SIG-M5 (cell line): Measurements from ENCODE around the gene NUP107.

Experiments used
- DNase-seq: peaks from one replicate; lab custom pipeline; 2025; lab: John Stamatoyannopoulos, UW

Gene NUP107

GRCh38 chr12:68743356-68743755 is 56.6 kb downstream of the NUP107 start:
- DNase-seq, result no peak

- DNase-seq, result no peak
Measured at GRCh38 chr12:68745376-68745903, 58.7 kb downstream of the NUP107 start.

- DNase-seq, result peak; percentile 37
Measured at GRCh38 chr12:68745904-68746571, 59.3 kb downstream of the NUP107 start, which contains the start of gene SLC35E3. Gene SLC35E3 (plus strand): TSS chr12:68746176. CDS start chr12:68746378, 202 bp downstream.

- no peak for DNase-seq
Measured at GRCh38 chr12:68746572-68747180, 59.9 kb downstream of the NUP107 start.

DNA sequence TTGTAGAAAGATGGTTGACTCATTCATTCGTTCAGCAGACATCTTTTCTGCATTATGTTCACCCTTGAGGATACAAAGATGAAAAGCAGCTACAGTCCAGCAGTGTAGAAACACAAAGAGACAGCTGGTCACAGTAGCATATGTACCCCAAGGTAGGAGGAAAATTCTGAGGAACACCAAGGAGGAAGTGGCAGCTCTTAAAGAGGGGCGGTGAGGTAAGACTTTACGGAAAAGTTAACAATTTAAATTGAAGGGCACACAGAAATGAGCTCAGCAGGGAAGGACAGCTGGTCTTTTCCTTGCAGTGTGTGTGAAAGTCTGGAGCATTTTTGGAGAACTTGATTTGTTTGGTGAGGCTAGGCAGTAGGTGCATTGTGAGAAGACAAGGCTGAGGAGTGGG is 62.7 kb downstream of the NUP107 start:
- DNase-seq, result no peak

DNA sequence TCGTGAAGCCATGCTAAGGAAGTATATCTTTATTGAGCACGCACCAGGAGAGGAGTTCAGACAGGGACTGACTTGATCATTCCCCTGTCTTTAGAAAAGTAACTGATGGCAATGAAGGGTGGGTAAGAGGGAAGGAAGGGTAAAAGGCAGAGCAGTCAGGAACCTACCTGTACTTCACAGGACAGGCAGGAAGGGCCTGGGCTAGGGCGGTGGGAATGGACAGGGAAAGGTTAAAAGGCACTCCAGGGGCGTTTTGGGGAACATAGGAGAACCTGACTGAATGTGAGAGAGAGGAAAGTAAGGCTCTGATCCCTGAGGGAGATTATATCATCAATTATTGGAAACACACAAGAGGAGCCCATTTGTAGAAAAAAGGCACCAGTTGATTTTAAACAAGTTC is 63.1 kb downstream of the NUP107 start:
- no peak for DNase-seq

DNA sequence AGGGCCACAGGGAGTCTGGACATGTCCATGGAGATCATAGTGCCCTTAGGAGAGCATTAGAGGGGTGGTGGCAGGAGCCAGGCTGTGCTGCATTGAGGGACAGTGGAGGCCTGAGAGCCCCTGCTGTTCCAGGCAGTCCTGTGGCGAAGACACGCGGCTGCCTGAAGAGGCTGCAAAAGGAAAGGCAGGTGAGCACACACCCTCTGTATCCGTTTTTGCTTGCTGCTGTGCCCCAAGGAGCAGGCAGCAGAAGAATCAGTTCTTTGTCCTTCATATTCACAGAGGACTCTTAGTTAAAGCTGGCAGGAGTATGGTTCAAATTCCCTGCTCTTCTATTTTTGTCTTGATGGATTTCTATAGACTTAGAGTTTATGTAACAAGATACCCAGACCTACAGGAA is 63.7 kb downstream of the NUP107 start:
- no peak for DNase-seq

DNA sequence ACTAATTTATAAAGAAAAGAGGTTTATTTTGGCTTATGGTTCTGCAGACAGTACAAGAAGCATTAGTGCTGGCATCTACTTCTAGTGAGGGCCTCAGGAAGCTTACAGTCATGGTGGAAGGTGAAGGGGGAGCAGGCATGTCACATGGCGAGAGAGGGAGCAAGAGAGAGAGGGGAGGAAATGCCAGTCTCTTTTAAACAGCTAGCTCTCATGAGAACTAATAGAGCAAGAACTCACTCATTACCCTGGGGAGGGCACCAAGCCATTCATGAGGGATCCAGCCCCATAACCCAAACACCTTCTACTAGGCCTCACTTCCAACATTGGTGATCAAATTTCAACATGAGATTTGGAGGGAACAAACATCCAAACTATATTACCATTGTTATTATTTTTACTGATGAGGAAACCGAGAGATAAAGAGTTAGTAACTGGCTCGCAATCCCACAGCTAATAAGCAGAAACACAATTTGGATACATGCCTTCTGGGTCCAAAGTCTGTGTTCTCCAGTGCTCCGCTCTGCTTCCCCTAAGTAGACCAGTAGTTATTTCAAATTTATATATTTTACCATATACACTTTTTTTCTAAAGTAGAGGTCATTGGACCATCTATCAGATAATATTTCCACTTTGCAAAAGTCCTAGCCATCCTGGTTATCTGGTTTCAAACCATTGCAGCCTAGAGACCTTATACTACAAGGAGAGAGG is 68.9 kb downstream of the NUP107 start:
- no peak for DNase-seq

- no peak for DNase-seq
Measured at GRCh38 chr12:68759852-68760251, 73.1 kb downstream of the NUP107 start.

GRCh38 chr12:68760806-68761441 is 74.1 kb downstream of the NUP107 start:
- no peak for DNase-seq

GRCh38 chr12:68761442-68761812 is 74.6 kb downstream of the NUP107 start:
- no peak for DNase-seq

- no peak for DNase-seq
Measured at GRCh38 chr12:68761901-68762630, 75.3 kb downstream of the NUP107 start.

- no peak for DNase-seq
Measured at GRCh38 chr12:68762691-68763090, 75.9 kb downstream of the NUP107 start.

DNA sequence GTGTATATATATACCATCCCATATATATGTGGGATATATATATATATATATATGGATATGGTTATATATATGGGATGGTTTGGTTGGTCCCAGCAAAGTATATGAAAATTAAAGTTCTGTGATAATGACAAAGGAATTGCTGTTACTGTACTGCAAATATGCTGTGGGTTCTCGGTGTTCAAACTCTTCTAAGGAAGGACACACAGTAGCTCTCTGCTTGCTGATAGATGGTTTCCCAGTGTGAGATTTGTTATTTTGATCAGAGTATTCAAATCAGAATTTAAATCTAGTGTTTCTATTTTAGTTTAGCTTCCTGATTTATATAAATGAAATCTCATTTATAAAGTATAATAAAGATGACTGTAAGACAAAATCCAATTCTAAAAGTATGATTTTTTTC is 78.9 kb downstream of the NUP107 start:
- DNase-seq, result no peak

GRCh38 chr12:68766646-68767045 is 79.9 kb downstream of the NUP107 start:
- DNase-seq, result no peak

- no peak for DNase-seq
Measured at GRCh38 chr12:68767191-68767590, 80.4 kb downstream of the NUP107 start.

DNA sequence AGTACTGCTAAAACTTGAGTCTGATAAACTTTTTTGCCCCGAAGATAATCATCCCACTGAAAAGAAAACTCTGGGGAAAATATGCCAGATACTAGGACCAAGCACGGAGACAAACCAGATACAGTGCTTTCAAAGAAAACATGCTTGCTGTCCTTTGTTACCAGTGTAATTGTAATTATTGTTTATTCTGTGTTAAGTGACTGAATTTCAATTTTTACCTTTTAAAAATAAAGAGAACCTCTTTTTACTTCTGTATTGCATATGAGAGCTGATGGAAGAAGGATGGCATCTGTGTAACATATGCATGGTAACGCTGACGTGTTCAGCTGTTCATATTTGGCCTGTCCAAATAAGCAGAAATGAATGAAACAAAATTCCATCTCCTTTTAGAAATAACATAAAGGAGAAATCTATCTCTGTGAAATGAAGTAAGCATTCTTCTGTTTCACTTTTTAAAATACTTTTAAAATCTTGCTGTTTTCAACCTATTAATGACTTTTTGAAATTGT is 81.7 kb downstream of the NUP107 start:
- no peak for DNase-seq

DNA sequence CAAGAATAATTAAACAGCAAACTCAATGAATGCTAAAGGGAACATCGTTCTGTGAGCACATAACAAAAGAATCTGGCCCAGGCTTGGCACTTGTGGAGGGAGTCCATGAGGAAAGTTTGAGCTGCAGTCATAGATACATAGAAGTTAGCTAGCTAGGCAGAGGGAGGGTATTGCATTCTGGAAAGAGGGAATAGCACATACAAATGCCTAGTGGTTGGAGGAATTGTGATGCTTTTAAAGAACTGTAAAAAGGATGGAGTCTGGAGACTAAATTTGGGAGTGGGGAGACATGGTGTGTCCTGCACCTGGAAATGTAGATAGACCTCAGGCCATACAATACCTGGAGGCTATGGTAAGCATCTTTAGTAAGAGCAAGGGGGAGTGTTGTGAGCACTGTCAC is 83.2 kb downstream of the NUP107 start:
- no peak for DNase-seq

DNA sequence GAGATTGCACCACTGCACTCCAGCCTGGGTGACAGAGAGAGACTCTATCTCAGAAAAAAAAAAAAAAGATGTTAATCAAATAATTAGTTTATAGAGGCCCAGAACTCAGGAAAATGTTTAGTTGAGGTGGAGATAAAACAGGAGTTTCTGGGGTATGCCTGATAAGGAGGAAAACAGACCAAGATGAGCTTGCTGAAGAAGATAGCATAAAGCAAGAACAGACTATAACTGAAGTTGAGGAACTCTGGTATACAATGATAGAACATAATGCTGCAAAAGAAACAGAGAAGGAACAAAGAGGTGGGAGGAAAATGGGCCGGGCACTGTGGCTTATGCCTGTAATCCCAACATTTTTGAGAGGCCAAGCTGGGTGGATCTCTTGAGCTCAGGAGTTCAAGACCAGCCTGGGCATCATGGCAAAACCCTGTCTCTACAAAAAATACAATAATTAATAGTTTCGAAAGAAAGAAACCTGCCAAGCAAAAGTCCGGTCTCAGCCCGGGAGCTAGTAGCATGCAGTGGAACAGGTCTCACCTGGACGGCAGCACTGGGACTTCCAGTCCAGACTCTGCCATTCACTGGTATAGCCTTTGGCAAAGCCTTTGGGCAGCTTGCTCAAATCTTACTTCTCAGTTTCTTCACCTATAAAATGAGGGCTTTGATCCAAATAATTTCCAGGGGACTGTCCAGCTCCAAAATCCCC is 84.6 kb downstream of the NUP107 start:
- DNase-seq, result no peak

- no peak for DNase-seq
Measured at GRCh38 chr12:68772714-68773113, 85.9 kb downstream of the NUP107 start.

GRCh38 chr12:68773582-68773981 is 86.8 kb downstream of the NUP107 start:
- DNase-seq, result no peak
